Stimulated activated CD8-positive, alpha-beta memory T cell treated with anti-CD3 and anti-CD28 coated beads, Interleukin-15, amount 100 ng/mL, for 1 hour (primary cell): Measurements from ENCODE around the gene FAF1.
A peak's percentile ranks its signal among the peaks of the same experiment; 100 is the strongest.
"Not testable (repeated sequence)": the region's sequence is repeated elsewhere in the genome, so short reads cannot be mapped to it uniquely, and the experiment has no call there.

Experiments
- DNase-seq: peaks from one replicate; pipeline ENCODE4 v3.0.0-alpha.2; 2020; ENCODE audit warnings: low read depth

FAF1 gene

GRCh38 chr1:50910356-50910755, 49.7 kb downstream of the FAF1 start:
- not testable (repeated sequence) for DNase-seq

GRCh38 chr1:50907610-50908009, 52.5 kb downstream of the FAF1 start:
- DNase-seq = not testable (repeated sequence)

- not testable (repeated sequence) for DNase-seq
Measured at GRCh38 chr1:50906050-50906449, 54.0 kb downstream of the FAF1 start.

GRCh38 chr1:50902419-50902818, 57.6 kb downstream of the FAF1 start:
- no peak for DNase-seq

- no peak for DNase-seq
Measured at GRCh38 chr1:50901872-50902271, 58.2 kb downstream of the FAF1 start.

- DNase-seq = no peak
Measured at GRCh38 chr1:50898773-50899172, 61.3 kb downstream of the FAF1 start.

- DNase-seq = no peak
Measured at GRCh38 chr1:50894340-50894739, 65.7 kb downstream of the FAF1 start.

- no peak for DNase-seq
Measured at GRCh38 chr1:50893466-50893865, 66.6 kb downstream of the FAF1 start.

- not testable (repeated sequence) for DNase-seq
Measured at GRCh38 chr1:50887555-50887954, 72.5 kb downstream of the FAF1 start.

- no peak for DNase-seq
Measured at GRCh38 chr1:50880373-50880772, 79.7 kb downstream of the FAF1 start.

- no peak for DNase-seq
Measured at GRCh38 chr1:50879137-50879536, 80.9 kb downstream of the FAF1 start.

GRCh38 chr1:50878434-50878833, 81.6 kb downstream of the FAF1 start:
- no peak for DNase-seq

- DNase-seq = no peak
Measured at GRCh38 chr1:50877641-50878040, 82.4 kb downstream of the FAF1 start.

GRCh38 chr1:50873458-50874187, 86.4 kb downstream of the FAF1 start:
- DNase-seq = peak; percentile 48

GRCh38 chr1:50864845-50865244, 95.2 kb downstream of the FAF1 start:
- DNase-seq = not testable (repeated sequence)

GRCh38 chr1:50861772-50862171, 98.3 kb downstream of the FAF1 start:
- no peak for DNase-seq

GRCh38 chr1:50860702-50861101, 99.4 kb downstream of the FAF1 start:
- DNase-seq = no peak

- DNase-seq = no peak
Measured at GRCh38 chr1:50860256-50860655, 99.8 kb downstream of the FAF1 start.

- no peak for DNase-seq
Measured at GRCh38 chr1:50859657-50860056, 100.4 kb downstream of the FAF1 start.

GRCh38 chr1:50858761-50859160, 101.3 kb downstream of the FAF1 start:
- DNase-seq = no peak

- DNase-seq = no peak
Measured at GRCh38 chr1:50857702-50858101, 102.4 kb downstream of the FAF1 start.

GRCh38 chr1:50853325-50853724, 106.7 kb downstream of the FAF1 start:
- no peak for DNase-seq

- DNase-seq = no peak
Measured at GRCh38 chr1:50852889-50853288, 107.2 kb downstream of the FAF1 start.

- DNase-seq = no peak
Measured at GRCh38 chr1:50851466-50851865, 108.6 kb downstream of the FAF1 start.
